ENCODE measurements around the gene CFAP107.

The CFAP107 gene

DNA sequence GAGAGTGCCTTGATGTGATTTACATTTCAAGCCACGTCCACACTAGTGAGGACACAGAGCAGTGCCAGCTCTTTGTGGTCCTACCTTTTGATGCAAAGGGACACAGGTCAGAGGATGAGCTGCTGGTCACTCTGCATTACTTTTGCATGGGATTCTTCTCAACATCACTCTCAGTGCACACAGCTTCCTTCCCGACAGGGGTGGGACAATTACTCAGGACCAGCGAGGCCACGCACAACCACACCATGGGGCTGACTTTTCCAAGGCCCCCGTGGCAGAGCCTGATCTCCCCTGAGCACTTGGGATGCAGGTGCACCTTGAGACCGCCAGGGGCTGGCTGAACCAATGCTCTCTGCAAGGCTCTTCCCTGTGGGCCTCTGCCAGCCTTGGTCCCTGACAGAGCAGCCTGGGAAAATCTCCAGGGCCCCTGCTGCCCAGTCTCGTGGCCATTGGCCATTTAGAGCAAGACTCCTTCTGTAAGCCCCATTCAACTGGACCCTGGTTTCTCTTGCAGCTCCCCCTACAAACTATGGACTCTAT, 14.3 kb downstream of the CFAP107 start:
- no peak for TF ChIP-seq ZNF274 (IDR thresholded peaks at IDR 0.05; ENCODE audit: low read depth, low read length)
- H3K4me3 ChIP-seq (ENCODE audit: low read length) = no peak overlapping the region

DNA sequence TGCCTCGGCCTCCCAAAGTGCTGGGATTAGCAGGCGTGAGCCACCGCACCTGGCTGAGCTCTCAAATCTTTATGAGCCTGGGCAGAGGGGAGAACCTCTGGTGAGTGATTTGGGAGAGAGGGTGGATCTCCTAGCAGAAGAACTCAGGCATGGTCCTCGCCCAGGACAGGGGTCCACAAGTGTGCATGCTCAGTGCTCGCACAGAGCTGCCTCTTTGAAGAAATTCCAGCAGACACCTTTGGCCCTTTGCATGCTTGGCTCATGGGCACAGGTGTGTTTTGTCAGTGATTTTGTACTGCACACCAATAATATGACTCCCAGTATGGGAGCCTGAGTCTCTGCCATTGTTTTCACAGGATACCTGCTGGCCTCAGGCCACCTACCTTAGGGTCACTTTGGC, 15.8 kb downstream of the CFAP107 start:
- no peak for TF ChIP-seq ZNF274 (IDR thresholded peaks at IDR 0.05; ENCODE audit: low read depth, low read length)

DNA sequence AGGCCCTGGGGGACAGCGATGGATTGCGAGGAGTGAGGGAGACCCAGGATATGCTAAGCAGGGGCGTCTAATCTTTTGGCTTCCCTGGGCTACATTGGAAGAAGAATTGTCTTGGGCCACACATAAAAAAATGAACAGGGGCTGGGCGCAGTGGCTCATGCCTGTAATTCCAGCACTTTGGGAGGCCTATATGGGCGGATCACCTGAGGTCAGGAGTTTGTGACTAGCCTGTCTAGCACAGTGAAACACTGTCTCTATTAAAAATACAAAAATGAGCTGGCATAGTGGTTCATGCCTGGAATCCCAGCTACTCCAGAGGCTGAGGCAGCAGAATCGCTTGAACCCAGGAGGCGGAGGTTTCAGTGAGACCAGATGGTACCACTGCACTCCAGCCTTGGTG, 16.8 kb downstream of the CFAP107 start:
- no peak for TF ChIP-seq ZNF274 (IDR thresholded peaks at IDR 0.05; ENCODE audit: low read depth, low read length)
- no peak overlapping the region for H3K4me3 ChIP-seq (ENCODE audit: low read length)

More for the DNA sequence above, 15.8 kb downstream of the CFAP107 start:
- no peak overlapping the region for H3K4me3 ChIP-seq (ENCODE audit: low read length)

DNA sequence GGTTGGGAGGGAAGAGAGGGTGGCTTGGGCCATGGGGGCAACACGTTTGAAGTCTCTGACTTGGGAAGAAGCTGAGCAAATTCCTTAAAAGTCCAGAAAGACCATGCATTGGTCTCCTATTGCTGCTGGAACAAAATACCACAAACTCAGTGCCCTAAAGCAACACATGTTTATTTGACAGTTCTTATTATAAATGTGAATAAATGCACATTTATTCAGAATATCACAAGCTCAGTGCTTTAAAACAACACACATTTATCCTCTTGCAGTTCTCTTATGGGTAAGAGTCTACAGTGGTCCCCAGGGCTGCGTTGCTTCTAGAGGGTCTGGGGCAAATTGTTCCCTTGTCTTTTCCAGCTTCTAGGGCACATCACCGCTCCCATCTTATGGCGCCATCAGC, 17.5 kb downstream of the CFAP107 start:
- no peak for TF ChIP-seq ZNF274 (IDR thresholded peaks at IDR 0.05; ENCODE audit: low read depth, low read length)
- no peak overlapping the region for H3K4me3 ChIP-seq (ENCODE audit: low read length)

DNA sequence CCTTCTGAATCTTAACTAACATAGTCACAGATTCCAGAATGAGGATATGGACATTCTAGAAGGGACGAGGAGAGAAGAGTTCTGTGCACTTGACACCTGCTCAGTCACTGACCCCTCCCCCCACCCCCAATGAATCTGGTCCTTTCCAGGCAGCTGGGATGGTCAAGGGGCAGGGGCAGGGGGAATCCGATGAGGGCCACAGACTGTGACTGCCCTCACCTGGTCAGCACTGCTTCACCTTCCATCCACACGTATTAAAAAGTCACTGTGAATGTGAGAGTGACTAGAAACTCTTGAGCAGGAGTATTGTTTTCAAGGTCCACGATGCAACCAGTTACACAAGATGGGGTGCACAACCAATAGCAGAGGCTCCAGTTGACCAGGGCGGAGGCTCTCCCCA, 18.0 kb downstream of the CFAP107 start:
- TF ChIP-seq ZNF274 (IDR thresholded peaks at IDR 0.05; ENCODE audit: low read depth, low read length) = no peak

DNA sequence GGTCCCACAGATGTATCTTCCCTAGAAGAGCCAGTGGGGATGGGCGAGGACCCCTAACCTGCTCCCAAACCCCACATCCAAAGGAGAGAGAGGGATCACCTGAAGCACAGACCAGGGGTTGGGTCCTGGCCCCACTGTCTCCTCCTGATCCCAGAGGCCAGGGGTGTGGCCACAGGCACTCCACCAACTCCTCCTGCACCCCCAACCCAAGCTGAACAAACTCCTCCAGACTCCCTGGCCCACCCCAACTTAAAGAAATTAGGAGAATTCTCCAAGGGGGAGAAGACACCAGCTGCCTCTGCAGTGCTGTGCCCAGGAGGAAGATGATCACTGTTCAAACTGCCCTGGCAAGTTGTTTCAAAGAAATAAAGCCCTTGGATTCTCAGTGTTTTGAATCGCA, 23.0 kb downstream of the CFAP107 start:
- no peak overlapping the region for H3K4me3 ChIP-seq (ENCODE audit: low read length)
- no peak for TF ChIP-seq ZNF274 (IDR thresholded peaks at IDR 0.05; ENCODE audit: low read depth, low read length)

More for the DNA sequence above, 18.0 kb downstream of the CFAP107 start:
- no peak overlapping the region for H3K4me3 ChIP-seq (ENCODE audit: low read length)

DNA sequence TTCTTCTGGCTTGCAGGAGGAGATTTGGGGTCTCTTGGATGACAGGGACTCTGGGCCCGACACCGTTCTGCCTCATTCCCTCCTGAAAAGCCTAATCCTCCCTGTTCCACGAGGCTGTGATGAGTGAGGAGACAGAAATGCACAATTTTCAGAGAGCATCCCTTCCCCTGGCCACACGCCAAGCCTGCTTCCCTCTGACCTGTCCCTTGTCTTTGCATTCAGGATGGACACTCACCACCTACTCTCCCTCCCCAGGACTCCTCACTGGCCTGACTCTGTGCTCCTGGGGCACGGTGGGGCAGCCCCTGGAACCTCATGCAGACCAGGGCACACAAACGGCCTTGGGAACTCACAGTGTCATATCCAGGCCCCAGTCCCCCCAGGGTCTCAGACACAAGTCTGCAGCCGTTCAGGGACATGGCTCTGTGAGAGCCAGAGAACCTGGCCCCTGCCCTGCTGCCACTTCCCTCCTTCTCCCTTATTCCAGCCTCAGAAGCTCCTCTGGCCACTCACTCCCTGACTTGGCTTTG, 24.0 kb downstream of the CFAP107 start:
- no peak overlapping the region for H3K4me3 ChIP-seq (ENCODE audit: low read length)
- TF ChIP-seq ZNF274 (IDR thresholded peaks at IDR 0.05; ENCODE audit: low read depth, low read length) = no peak

DNA sequence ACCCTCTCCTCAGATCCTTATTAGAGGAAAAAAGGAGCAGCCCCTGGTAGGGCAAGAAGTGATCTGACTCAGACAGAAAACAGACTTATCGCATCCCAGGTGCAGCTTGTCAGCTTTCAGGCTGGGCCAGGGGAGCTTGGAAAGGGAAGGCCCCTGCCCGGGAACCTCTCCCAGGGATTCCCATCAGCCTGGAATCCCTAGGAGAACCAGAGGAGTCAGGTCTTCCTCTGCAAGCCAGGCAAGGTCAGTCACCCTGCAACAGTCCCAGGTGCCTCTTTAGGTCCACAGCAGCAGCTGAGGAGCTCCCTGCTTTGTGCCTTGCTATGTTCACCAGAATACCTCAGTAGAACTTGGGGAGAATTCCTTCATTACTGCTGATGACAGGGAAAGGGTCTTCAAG, 24.6 kb downstream of the CFAP107 start:
- no peak for TF ChIP-seq ZNF274 (IDR thresholded peaks at IDR 0.05; ENCODE audit: low read depth, low read length)

DNA sequence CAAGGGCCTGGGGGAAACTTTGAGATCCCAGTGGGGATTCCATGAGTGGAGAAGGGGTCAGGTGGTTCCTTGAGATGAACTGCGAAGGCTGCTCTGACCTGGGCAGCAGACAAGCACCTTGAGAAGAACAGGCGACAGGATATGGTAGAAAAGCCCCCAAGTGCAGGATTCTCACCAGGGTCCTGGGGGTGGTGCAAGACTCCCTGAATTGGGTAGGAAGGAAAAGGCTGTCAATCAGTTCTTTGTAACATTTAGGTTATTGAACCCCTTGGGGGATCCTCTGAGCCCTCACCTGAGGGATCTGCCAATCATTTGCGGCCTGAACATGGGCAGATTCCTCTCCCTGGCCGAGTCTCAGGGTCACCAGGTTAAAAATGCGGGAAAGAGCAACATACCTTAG, 25.2 kb downstream of the CFAP107 start:
- TF ChIP-seq ZNF274 (IDR thresholded peaks at IDR 0.05; ENCODE audit: low read depth, low read length) = no peak
- H3K4me3 ChIP-seq (ENCODE audit: low read length) = no peak overlapping the region

More for the DNA sequence above, 24.6 kb downstream of the CFAP107 start:
- H3K4me3 ChIP-seq (ENCODE audit: low read length) = no peak overlapping the region

DNA sequence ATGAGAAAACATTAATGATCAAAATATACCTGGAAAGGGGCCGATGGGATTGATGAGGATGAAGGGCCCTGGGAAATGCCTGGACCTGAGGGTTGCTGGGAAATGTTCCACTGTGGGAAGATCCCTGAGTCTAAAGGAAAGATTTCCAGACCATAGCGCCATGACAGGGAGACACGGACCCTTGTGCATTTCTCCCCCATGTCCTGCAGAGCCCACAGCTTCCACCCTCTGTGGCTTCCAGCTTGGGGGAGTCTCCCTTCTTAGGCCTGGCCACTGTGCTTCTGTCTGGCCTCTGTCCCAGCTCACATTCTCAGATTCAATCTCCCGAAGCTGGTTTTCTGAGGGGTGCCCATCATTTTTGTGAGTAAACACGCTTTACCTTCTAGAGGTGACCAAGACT, 26.5 kb downstream of the CFAP107 start:
- no peak overlapping the region for H3K4me3 ChIP-seq (ENCODE audit: low read length)
- no peak for TF ChIP-seq ZNF274 (IDR thresholded peaks at IDR 0.05; ENCODE audit: low read depth, low read length)

DNA sequence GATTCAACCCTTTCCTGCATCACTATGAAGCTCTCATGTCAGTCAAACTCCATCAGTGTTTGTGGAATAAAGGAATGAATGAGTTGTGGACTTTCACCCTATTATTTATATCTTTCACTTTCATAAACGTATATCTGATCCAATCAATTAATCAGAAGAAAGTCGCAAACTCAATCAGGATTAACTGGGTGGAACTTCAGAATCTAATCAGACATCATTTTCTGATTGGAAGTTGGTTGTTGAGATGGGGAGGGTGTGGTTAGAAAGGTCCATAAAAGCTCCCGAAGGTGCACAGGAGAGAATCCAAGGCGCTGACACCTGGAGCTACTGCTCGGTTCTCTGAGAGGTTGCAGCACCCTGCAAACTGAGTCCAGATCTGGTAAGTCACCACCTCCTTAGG, 27.4 kb downstream of the CFAP107 start, which contains the start of gene PRAMEF12:
PRAMEF12 (plus strand) TSS at position 301 of the 400 bp plus-strand sequence. CDS start 1,130 bp downstream, outside the sequence.
- H3K4me3 ChIP-seq (ENCODE audit: low read length) = no peak within 1 kb of the TSS
- TF ChIP-seq ZNF274 (IDR thresholded peaks at IDR 0.05; ENCODE audit: low read depth, low read length) = no peak

DNA sequence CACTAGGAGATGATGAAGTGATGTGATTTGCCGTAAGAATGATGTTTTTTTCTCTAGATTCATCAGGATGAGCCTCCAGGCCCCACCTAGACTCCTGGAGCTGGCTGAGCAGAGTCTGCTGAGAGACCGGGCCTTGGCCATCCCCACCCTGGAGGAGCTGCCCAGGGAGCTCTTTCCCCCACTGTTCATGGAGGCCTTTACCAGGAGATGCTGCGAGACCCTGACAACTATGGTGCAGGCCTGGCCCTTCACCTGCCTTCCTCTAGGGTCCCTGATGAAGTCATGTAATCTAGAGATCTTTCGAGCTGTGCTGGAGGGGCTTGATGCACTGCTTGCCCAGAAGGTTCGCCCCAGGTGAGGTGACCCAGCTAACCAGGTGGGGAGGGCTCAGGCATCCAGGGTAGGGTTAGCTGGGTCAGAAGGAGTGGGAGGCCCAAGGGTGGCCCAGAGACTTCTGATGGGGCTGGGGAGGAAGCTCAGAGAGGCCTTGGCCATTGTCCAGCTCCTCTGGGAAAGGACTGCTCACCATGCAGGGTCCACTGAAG, 28.9 kb downstream of the CFAP107 start:
- TF ChIP-seq ZNF274 (IDR thresholded peaks at IDR 0.05; ENCODE audit: low read depth, low read length) = no peak
- H3K4me3 ChIP-seq (ENCODE audit: low read length) = no peak overlapping the region

DNA sequence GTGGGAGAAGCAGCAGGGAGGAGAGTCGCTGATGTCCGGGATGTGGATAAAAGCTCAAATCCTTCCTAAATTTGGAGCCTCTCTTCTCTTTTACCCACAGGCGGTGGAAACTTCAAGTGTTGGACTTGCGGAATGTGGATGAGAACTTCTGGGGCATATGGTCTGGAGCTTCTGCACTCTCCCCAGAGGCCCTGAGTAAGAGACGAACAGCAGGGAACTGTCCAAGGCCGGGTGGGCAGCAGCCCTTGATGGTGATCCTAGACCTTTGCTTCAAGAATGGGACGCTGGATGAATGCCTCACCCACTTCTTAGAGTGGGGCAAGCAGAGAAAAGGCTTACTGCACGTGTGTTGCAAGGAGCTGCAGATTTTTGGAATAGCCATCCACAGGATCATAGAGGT, 29.4 kb downstream of the CFAP107 start:
- H3K4me3 ChIP-seq (ENCODE audit: low read length) = no peak overlapping the region
- no peak for TF ChIP-seq ZNF274 (IDR thresholded peaks at IDR 0.05; ENCODE audit: low read depth, low read length)

DNA sequence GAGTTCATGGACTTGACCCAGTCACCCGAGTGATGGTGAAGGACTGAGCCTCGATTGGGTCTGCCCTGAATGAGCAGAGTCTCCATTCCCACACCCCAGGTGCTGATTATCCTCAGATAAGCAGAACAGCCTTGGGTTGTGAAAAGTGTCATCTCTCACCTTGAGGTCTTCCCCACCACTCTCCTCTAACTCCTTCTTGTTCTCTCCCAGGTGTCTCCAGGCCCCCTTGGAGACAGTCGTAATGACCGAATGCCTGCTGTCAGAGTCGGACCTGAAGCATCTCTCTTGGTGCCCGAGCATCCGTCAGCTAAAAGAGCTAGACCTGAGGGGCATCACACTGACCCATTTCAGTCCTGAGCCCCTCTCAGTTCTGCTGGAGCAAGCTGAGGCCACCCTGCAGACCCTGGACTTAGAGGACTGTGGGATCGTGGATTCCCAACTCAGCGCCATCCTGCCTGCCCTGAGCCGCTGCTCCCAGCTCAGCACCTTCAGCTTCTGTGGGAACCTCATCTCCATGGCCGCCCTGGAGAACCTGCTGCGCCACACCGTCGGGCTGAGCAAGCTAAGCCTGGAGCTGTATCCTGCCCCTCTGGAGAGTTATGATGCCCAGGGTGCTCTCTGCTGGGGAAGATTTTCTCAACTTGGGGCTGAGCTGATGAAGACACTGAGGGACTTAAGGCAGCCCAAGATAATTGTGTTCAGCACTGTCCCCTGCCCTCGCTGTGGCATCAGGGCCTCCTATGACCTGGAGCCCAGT, 31.0 kb downstream of the CFAP107 start:
- no peak for TF ChIP-seq ZNF274 (IDR thresholded peaks at IDR 0.05; ENCODE audit: low read depth, low read length)

DNA sequence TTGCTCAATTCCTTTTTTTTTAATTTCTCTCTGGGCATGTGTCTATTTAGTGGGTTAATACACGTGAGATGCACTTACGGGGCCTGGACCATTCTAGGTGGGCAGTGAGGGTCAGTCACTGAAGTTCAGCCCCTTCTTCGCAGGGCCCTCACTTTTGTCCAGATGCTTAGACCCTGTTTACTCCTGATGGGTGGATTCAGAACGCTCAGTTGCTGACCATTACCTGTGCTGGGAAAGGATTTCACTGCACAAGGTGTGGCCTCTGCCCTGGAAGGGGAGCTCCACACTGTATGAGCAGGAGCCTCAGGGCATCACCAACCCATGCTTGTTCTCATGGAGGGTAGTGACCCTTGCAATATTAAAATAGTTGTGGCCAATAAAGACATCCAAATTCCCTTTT, 32.1 kb downstream of the CFAP107 start:
- TF ChIP-seq ZNF274 (IDR thresholded peaks at IDR 0.05; ENCODE audit: low read depth, low read length) = no peak
- no peak overlapping the region for H3K4me3 ChIP-seq (ENCODE audit: low read length)

More for the DNA sequence above, 31.0 kb downstream of the CFAP107 start:
- H3K4me3 ChIP-seq (ENCODE audit: low read length) = no peak overlapping the region
